Right lobe of liver (tissue), 6 donors: ENCODE measurements around the gene SV2C. TPM values are rescaled to one million over a fixed set of nuclear protein-coding genes. Genes with fewer than 3 reads are reported as not detected.
A peak's percentile ranks its signal among the peaks of the same experiment; 100 is the strongest.

Source experiments
- ATAC-seq, 4 donors: fragments of 200-7000 bp; cut with Tn5 transposase; one replicate each; pipeline ENCODE4 v1.9.1; 2020; ENCODE audit warnings: mild to moderate bottlenecking in 4 of 4, moderate library complexity in 4 of 4
- DNase-seq, 3 donors: peaks; one replicate each; pipeline ENCODE4 v3.0.0-alpha.2; 2020
- H3K27ac ChIP-seq, 3 donors: fragments of 200-600 bp; one replicate each; pipeline ENCODE4 v1.8.0; 2022
- H3K27me3 ChIP-seq, 2 donors: fragments of 200-600 bp; one replicate each; pipeline ENCODE4 v1.8.0; 2022
- H3K36me3 ChIP-seq, 4 donors: fragments of 200-600 bp; sonication (generic) in 1 of 4; one replicate each; pipeline versions ENCODE4 v1.5.1 to v1.8.0; 2017 to 2022; ENCODE audit warnings: control low read depth in 1 of 4
- H3K4me1 ChIP-seq, 4 donors: fragments of 200-600 bp; sonication (generic) in 1 of 4; one replicate each; pipeline versions ENCODE4 v1.5.1 to v1.8.0; 2017 to 2022; ENCODE audit warnings: control low read depth in 1 of 4
- H3K4me3 ChIP-seq, 3 donors: fragments of 200-600 bp; one replicate each; pipeline ENCODE4 v1.8.0; 2022
- H3K9me3 ChIP-seq, 4 donors: fragments of 200-600 bp; sonication (generic) in 1 of 4; one replicate each; pipeline versions ENCODE4 v1.5.1 to v1.8.0; 2017 to 2022; ENCODE audit warnings: control low read depth in 1 of 4
- CTCF ChIP-seq, 4 donors: fragments of 200-600 bp in 3 of 4; fragments of 450-650 bp in 1 of 4; IDR thresholded peaks; one replicate each; pipeline versions ENCODE4 v1.5.1 to v1.8.0; 2016 to 2022; ENCODE audit warnings: antibody characterized with exemption in 4 of 4, mild to moderate bottlenecking in 2 of 4
- POLR2A ChIP-seq: fragments of 450-650 bp; IDR thresholded peaks from one replicate; pipeline ENCODE4 v1.6.1; 2017; ENCODE audit warnings: antibody characterized with exemption, mild to moderate bottlenecking
- WGBS: methylation state at CpG from one replicate; pipeline ENCODE4 v1.1.6; 2018; ENCODE audit warnings: low coverage, low lambda C conversion rate; ENCODE audit not compliant: insufficient coverage; ENCODE audit errors: missing lambda C conversion rate; 5-methylcytosine and 5-hydroxymethylcytosine counted together
- intact Hi-C, 2 donors: fragments of 100-400 bp; cut with DNase I; formaldehyde crosslinking; loops; one replicate each; pipeline versions ENCODE4 v1.11.2 to v1.14.1; 2022
- total RNA-seq, 6 experiments: library from RNA; depleted of rRNA in 2 of 6; stranded (reverse); fragments of >200 nt in 2 of 6; fragmentation: NEBNext Ultra II Directional in 3 of 6; extraction: Animal tissue kit (Norgen Biotek cat#: 25700) in 3 of 6; gene quantifications; one replicate each; pipeline versions ENCODE4 v1.1.0 to v1.2.4, GENCODE V29; 2016 to 2023
- donor health status: DM: no; HTN: yes; CAD: no.
- donor health status: DM: no; HTN: no; CAD: no.
- donor health status: DM: no; HTN: no; CAD: no.
- donor health status: DM: no; HTN: yes; CAD: no.
- donor health status: DM: no; HTN: yes; CAD: no.

The SV2C gene
- total RNA-seq, 6 experiments from 2014 or later: under 0.01 to 0.05 (median 0.01) TPM; not detected in 2

- Histone ChIP-seq H3K36me3 (no peaks in the 10 kb centered on the region), H3K9me3 (no peaks in the 10 kb centered on the region), H3K4me1 (no peaks in the 10 kb centered on the region), H3K4me3 (no peak overlapping the region), H3K27ac (no peak overlapping the region), H3K27me3 (no peaks in the 10 kb centered on the region)
- DNase-seq (no peak), ATAC-seq (no peak)
- intact Hi-C loops: no loop called here
- WGBS: 35% methylated on average over 3 of the region's 3 CpGs
- TF ChIP-seq POLR2A (no peak), CTCF (IDR thresholded peaks at IDR 0.05) (no peak)
Measured at GRCh38 chr5:76166886-76167576, 83.8 kb downstream of the SV2C start.

- H3K36me3 ChIP-seq: no peaks in the 10 kb centered on the region
- H3K27ac ChIP-seq: no peak overlapping the region
- H3K4me3 ChIP-seq: no peak overlapping the region
- no peaks in the 10 kb centered on the region for H3K27me3 ChIP-seq
- ATAC-seq: no peak
- H3K9me3 ChIP-seq: no peaks in the 10 kb centered on the region
- H3K4me1 ChIP-seq: no peaks in the 10 kb centered on the region
- no peak for DNase-seq
- intact Hi-C loops: no loop called here
- WGBS: 55% methylated on average over 6 of the region's 6 CpGs
- TF ChIP-seq POLR2A (no peak), CTCF (IDR thresholded peaks at IDR 0.05) (no peak)
Measured at GRCh38 chr5:76169146-76169905, 86.1 kb downstream of the SV2C start.

GRCh38 chr5:76174101-76174500 lies 90.9 kb downstream of the SV2C start:
- Histone ChIP-seq H3K27me3 (no peaks in the 10 kb centered on the region), H3K4me1 (no peaks in the 10 kb centered on the region), H3K4me3 (no peak overlapping the region), H3K9me3 (no peaks in the 10 kb centered on the region), H3K27ac (no peak overlapping the region), H3K36me3 (no peaks in the 10 kb centered on the region)
- TF ChIP-seq CTCF (IDR thresholded peaks at IDR 0.05) (no peak), POLR2A (no peak)
- ATAC-seq (peak in 2 of 4 donors; percentile 21 to 56), DNase-seq (no peak)
- 84% methylated on average over 22 of the region's 23 CpGs for WGBS
- intact Hi-C loops: no loop called here

- Histone ChIP-seq H3K27me3 (no peaks in the 10 kb centered on the region), H3K4me3 (no peak overlapping the region), H3K9me3 (no peaks in the 10 kb centered on the region), H3K36me3 (no peaks in the 10 kb centered on the region), H3K27ac (no peak overlapping the region), H3K4me1 (no peaks in the 10 kb centered on the region)
- peak; percentile 80 to 86 (median 82) for ATAC-seq
- intact Hi-C loops: no loop called here
- TF ChIP-seq CTCF (IDR thresholded peaks at IDR 0.05) (peak; percentile 60 to 84 (median 80)), POLR2A (no peak)
- DNase-seq: peak in 1 of 3 donors; percentile 56
- WGBS: 13% methylated on average over 6 of the region's 6 CpGs
Measured at GRCh38 chr5:76175051-76175666, 92.0 kb downstream of the SV2C start.
